Lung microvascular endothelial cell (primary cell): ENCODE measurements around the gene SLX1B. TPM values are rescaled to one million over a fixed set of nuclear protein-coding genes. Genes with fewer than 3 reads are reported as not detected.
A peak's percentile ranks its signal among the peaks of the same experiment; 100 is the strongest.
"Not testable (repeated sequence)": the region's sequence is repeated elsewhere in the genome, so short reads cannot be mapped to it uniquely, and the experiment has no call there.

Experiments
- DNase-seq, 2 donors: peaks; one replicate each; pipeline versions ENCODE4 v3.0.0 to v3.0.0-alpha.2; 2010; ENCODE audit warnings: low read depth in 2 of 2
- total RNA-seq: library from RNA; depleted of rRNA; stranded (reverse); fragments of >200 nt; gene quantifications from 2 replicates; pipeline ENCODE4 v1.2.1, GENCODE V29; 2014

The SLX1B gene
- total RNA-seq: 4.8 and 9.4 TPM in 2 replicates

DNA sequence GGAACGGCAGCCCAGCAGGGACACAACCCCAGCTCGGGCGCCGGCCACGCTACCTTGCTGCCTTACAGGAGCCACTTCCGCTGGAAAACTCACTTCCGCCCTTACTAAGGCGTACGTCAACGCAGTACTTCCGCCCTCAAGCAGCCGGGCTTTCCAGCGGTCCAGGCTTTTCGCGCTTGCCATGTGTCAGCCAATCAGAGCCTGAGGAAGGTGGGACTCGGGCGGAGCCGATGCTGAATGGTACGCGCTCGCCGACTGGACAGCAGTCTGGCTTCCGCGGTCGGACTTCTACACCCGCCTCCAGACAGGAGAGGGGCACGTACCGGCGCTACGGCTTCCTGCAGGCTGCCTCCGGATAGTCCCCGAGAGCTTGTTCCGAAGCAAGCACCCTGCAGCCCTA is at the start of gene SLX1B, which contains the start of gene BOLA2:
SLX1B (plus strand) TSS at position 265 of the 400 bp plus-strand sequence.
BOLA2 (minus strand) TSS at position 83 of the 400 bp plus-strand sequence. CDS start 98 bp downstream, outside the sequence.
- DNase-seq: not testable (repeated sequence)

DNA sequence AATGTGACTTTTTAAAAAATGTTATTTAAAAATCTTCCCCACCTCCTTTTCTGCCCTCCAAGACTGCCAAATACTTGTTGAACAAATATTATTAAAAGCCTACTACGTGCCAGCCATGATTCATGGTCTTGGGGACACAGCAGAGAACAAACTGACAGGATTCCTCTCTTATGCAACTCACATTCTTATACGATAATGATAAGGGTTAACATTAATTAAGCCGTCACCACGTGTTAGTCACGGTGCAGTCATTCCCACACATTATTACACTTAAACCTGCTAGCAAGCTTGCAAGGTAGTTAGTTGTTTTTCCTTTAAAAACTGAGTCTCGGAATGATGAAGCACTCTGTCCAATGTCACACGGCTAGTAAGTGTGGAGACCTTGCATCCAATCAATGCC is 49.1 kb upstream of the SLX1B start:
- peak in 1 of 2 donors; percentile 0 for DNase-seq

DNA sequence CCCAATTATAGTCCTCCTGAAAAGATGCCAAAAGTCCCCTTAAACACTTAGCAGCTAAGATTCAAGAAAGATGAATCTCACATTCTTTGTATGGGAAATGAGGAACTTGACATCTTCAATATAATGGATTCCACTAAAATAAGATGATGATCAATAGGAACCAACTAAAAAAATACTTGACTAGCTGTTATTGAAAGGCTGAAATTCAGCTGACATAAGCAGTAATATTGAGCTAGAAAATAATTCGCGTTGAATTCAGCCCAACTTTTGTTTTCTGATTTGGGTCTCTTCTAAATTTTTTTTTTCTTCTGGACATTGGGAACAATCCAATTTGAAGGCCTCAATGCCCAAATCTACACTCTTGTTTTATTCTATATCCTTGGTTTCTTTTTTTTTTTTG is 30.7 kb upstream of the SLX1B start:
- DNase-seq: not testable (repeated sequence)

GRCh38 chr16:29425390-29425789 is 28.9 kb upstream of the SLX1B start:
- DNase-seq: not testable (repeated sequence)

GRCh38 chr16:29453754-29454153 is 579 bp upstream of the SLX1B start:
- not testable (repeated sequence) for DNase-seq

DNA sequence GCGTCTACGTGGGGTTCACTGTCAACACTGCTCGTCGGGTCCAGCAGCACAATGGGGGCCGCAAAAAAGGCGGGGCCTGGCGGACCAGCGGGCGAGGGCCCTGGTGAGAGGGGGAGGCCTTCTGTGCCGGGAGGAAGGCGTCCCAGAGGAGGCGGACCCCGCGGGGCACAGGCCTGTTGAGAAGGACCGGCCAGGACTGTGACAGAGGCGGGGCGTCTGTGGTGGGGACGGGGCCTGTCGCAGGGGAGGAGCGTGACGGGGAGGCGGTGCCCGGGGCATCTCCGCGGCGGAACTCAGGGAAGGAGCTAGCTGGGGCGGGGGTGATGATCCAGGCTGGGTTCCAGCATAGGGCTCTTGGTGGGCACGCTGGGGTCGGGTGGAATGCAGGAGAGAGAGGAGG is 495 bp downstream of the SLX1B start:
- DNase-seq: not testable (repeated sequence)

- not testable (repeated sequence) for DNase-seq
These were observed 3.3 kb downstream of the SLX1B start for GRCh38 chr16:29457660-29458059.

GRCh38 chr16:29459706-29460646 is 5.6 kb downstream of the SLX1B start, which contains the start of gene SULT1A4:
TSS of gene SULT1A4 (plus strand) at chr16:29459913. CDS start at chr16:29461386, 1,473 bp downstream.
- DNase-seq: not testable (repeated sequence)

GRCh38 chr16:29460647-29461030 is 6.3 kb downstream of the SLX1B start:
- not testable (repeated sequence) for DNase-seq

DNA sequence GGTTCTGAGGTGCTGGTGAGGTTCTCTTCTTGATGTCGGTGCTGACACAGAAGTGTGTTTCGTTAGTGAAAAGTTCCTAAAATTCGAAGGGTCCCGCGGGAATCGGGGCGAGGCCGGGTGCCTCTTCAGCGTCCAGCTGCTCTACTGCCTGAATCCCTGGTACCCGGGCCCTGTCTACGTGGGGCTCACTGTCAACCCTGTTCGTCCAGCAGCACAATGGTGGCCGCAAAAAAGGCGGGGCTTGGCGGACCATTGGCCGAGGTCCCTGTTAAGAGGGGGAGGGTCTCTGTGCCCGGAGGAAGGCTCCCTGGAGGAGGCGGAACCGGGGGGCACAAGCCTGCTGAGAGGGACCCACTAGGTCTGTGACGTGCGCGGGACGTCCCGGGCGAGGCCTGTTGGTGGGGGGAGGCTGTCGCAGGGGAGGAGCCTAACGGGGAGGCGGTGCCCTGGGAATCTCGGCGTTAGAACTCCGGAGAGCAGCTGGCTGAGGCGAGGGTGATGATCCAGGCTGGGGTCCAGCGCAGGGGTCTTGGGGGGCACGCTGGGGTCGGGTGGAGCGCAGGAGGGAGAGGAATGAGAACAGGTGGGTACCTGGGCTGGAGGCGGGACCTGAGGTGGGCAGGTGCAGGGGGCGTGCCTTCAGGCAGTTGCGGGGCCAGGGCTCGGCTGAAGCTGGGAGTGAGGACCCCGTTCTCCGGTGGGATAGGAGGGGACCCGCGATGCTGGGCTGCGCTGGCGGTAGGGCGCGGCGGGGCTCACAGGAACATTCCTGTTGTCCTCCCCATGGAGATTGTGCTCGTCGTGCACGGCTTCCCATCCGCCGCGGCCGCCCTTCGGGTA is 11.9 kb downstream of the SLX1B start:
- not testable (repeated sequence) for DNase-seq

DNA sequence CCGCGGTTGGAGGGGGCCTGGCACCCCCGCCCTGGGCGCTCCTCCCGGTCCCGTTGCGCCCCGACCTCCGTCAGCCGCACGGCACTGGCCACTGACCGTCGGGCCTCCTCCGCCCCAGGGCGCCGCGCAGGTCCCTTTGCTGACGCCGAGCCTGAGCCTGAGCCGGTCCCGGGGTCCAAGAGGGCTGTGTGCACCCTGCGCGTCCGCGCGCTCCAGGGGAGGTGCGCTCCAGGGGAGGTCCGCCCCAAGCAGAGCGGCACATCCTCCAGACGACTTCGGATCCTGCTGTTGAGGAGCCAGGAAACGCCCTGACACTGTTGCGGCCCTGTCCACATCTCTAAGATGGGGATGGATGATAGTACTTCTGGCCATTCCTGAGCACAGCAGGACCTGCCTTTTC is 12.6 kb downstream of the SLX1B start:
- DNase-seq: not testable (repeated sequence)

- DNase-seq: not testable (repeated sequence)
These were observed 13.5 kb downstream of the SLX1B start for GRCh38 chr16:29467654-29468366.

GRCh38 chr16:29469660-29470059 is 15.3 kb downstream of the SLX1B start:
- not testable (repeated sequence) for DNase-seq

DNA sequence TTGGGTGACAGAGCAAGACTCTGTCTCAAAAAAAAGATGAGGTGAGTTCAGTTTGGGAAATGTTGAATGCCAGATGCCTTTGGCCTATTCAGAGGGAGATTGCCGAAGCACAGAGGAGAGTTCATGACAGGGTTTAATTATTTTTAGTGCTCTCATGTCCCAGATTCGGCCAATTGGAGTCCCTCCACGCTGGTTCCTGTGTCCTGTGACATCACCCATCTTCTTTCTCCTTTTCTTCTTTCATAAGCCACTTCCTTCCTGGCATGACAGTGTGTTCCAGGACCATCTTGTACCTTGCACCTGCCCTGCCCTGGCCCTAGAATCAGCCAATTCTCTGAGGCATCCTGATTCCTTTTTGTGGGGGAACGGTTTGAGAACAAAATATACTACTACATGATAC is 17.7 kb downstream of the SLX1B start:
- not testable (repeated sequence) for DNase-seq

- not testable (repeated sequence) for DNase-seq
These were observed 27.9 kb downstream of the SLX1B start for GRCh38 chr16:29482276-29482675.

- DNase-seq: not testable (repeated sequence)
These were observed 52.0 kb downstream of the SLX1B start, which contains the start of gene NPIPB12 for GRCh38 chr16:29506308-29506707. TSS of gene NPIPB12 (minus strand) at chr16:29506408.

Other genes with a start within 250 kb of the SLX1B start
- 0.22 and 0.99 TPM in 2 replicates for gene NPIPB11, start 47.8 kb upstream of the SLX1B start, total RNA-seq
- 30.9 and 34.1 TPM in 2 replicates for gene BOLA2, start 182 bp upstream of the SLX1B start, total RNA-seq
- gene SULT1A4, start 5.4 kb downstream of the SLX1B start, total RNA-seq: 1.8 and 8.3 TPM in 2 replicates
- gene NPIPB12, start 51.9 kb downstream of the SLX1B start, total RNA-seq: 4.6 and 12.3 TPM in 2 replicates
- not detected in 2 replicates for gene SPN, start 208.7 kb downstream of the SLX1B start, total RNA-seq
- under 0.01 and 0.20 TPM in 2 replicates for gene QPRT, start 224.6 kb downstream of the SLX1B start, total RNA-seq